ENCODE measurements around the gene NOX3. TPM values are rescaled to one million over a fixed set of nuclear protein-coding genes. Genes with fewer than 3 reads are reported as not detected.
A peak's percentile ranks its signal among the peaks of the same experiment; 100 is the strongest.

NOX3 gene
- total RNA-seq, 2 experiments from 2014 or later, result not detected

DNA sequence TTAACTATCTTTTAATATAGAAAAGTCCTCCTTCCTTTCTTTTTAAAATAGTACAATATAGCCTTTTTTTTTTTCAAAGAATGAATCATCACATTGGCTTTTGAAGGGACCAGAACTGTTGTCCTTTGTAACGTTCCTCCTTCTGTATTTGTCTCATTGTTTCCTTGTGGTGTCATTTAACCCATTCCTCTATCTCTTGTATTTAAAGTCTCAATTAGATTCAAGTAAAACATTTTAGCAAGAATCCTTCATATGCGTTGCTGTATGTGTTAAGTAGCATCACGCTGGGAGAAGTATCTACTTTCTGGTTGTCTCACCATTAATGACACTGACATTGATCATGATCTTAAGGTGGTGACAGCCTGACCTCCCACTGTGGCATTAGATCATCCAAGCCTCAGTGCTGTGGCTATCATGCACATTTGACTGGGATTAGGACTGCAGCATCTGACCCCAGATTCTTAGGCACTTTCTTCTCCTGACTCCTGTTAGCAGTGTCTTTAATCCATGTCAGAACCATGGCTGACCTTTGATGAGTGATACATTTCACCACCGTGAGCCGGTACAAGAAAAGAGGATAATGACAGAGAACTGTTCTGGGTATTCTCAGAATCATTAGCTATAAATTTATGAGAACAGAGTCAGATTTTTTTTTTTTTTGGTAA, 73.8 kb downstream of the NOX3 start:
- Mint-ChIP-seq H3K36me3 (ENCODE audit: low read depth) (no peaks in the 10 kb centered on the region), H3K27me3 (no peaks in the 10 kb centered on the region), H3K27ac (no peak overlapping the region), H3K4me3 (no peak overlapping the region), H3K9me3 (no peaks in the 10 kb centered on the region), H3K4me1 (ENCODE audit: low read depth) (peaks cover 11% of the 10 kb centered on the region)
- DNase-seq, result no peak
- intact Hi-C loops (cut with micrococcal nuclease), result no loop called here
- POLR2A ChIA-PET, result no interaction called here
- CTCF ChIA-PET, result interaction anchor here (0.9 kb wide), 1 partner anchor 43 kb away, joined by 3 read pairs; no protein-coding TSS in a partner anchor
- peak; percentile 49 for ATAC-seq
- no peak for TF ChIP-seq CTCF (IDR thresholded peaks at IDR 0.05)

DNA sequence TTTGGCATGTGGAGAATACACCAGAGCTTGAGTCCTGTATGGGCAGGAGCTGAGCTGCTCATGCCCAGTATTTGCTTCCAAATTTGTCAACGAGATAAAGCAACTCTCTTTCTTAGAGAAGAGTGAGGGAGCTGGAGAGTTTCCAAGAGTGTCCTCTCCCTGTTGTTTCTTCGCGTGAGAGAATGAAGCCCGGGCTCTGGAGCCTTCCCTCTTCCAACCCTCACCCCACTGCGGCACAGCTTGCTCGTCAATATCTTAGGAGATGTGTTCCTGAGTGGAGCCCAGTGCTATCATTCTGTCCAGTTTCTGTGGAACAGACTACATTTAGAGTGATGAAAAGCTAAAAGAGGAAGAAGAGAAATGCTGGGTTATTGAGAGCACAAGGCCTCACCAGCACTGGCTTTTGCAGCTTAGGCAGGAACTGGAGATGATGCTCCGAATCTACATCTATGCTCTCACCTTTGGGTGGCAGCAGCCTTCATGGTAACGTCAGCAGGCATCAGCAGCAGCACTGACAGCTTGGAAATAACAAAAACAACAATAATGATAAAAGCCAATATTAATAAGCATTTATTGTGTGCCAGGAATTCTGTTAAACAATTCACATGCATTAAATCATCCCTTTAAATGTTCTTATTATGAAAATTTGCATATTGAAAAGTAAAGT, 74.8 kb downstream of the NOX3 start:
- peaks cover 11% of the 10 kb centered on the region for H3K4me1 Mint-ChIP-seq (ENCODE audit: low read depth)
- intact Hi-C loops (cut with micrococcal nuclease), result no loop called here
- CTCF ChIA-PET, result interaction anchor here (1.5 kb wide), 1 partner anchor 12 kb away, joined by 3 read pairs; no protein-coding TSS in a partner anchor
- no peak overlapping the region for H3K4me3 Mint-ChIP-seq
- no peak overlapping the region for H3K27ac Mint-ChIP-seq
- TF ChIP-seq CTCF (IDR thresholded peaks at IDR 0.05), result no peak
- POLR2A ChIA-PET, result no interaction called here
- ATAC-seq (no peak), DNase-seq (no peak)
- H3K36me3 Mint-ChIP-seq (ENCODE audit: low read depth), result no peaks in the 10 kb centered on the region
- no peaks in the 10 kb centered on the region for H3K27me3 Mint-ChIP-seq
- H3K9me3 Mint-ChIP-seq, result no peaks in the 10 kb centered on the region

DNA sequence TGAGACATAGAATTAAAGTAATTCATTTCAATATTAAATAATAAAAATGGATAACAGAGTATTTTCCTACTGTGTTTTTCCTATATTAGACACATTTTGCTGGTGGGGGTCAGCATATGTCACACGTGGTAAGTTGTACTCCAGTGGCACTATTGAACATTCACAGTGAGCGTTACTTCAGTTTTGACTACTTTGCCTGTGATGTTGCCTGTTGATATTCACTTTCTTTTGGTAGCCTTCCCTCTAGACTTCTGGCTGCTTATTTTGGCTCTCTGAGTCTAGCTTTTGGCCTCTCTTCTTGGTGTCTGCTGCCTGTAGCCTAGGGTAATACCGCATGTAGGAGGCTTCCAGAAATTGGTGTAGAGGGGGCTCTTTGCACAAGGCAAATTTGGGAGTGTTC, 76.9 kb downstream of the NOX3 start:
- H3K27me3 Mint-ChIP-seq, result no peaks in the 10 kb centered on the region
- H3K36me3 Mint-ChIP-seq (ENCODE audit: low read depth), result no peaks in the 10 kb centered on the region
- H3K4me1 Mint-ChIP-seq (ENCODE audit: low read depth), result peaks cover 11% of the 10 kb centered on the region
- ATAC-seq (peak; percentile 17), DNase-seq (no peak)
- no peaks in the 10 kb centered on the region for H3K9me3 Mint-ChIP-seq
- H3K4me3 Mint-ChIP-seq, result no peak overlapping the region
- H3K27ac Mint-ChIP-seq, result no peak overlapping the region
- ChIA-PET CTCF (no interaction called here), POLR2A (no interaction called here)
- intact Hi-C loops (cut with micrococcal nuclease), result no loop called here
- TF ChIP-seq CTCF (IDR thresholded peaks at IDR 0.05), result no peak

- no peak for ATAC-seq
- POLR2A ChIA-PET, result no interaction called here
- CTCF ChIA-PET, result no interaction called here
- no peaks in the 10 kb centered on the region for H3K9me3 Mint-ChIP-seq
- no peak overlapping the region for H3K27ac Mint-ChIP-seq
- no peak for TF ChIP-seq CTCF (IDR thresholded peaks at IDR 0.05)
- H3K4me1 Mint-ChIP-seq (ENCODE audit: low read depth), result peaks cover 11% of the 10 kb centered on the region
- H3K36me3 Mint-ChIP-seq (ENCODE audit: low read depth), result no peaks in the 10 kb centered on the region
- no peaks in the 10 kb centered on the region for H3K27me3 Mint-ChIP-seq
- intact Hi-C loops (cut with micrococcal nuclease), result no loop called here
- H3K4me3 Mint-ChIP-seq, result no peak overlapping the region
- no peak for DNase-seq
Observed at GRCh38 chr6:155378276-155378675, 77.4 kb downstream of the NOX3 start.

- H3K4me3 Mint-ChIP-seq, result no peak overlapping the region
- peaks cover 11% of the 10 kb centered on the region for H3K4me1 Mint-ChIP-seq (ENCODE audit: low read depth)
- H3K36me3 Mint-ChIP-seq (ENCODE audit: low read depth), result no peaks in the 10 kb centered on the region
- no peak for TF ChIP-seq CTCF (IDR thresholded peaks at IDR 0.05)
- intact Hi-C loops (cut with micrococcal nuclease), result no loop called here
- ChIA-PET CTCF (no interaction called here), POLR2A (no interaction called here)
- peaks cover 2% of the 10 kb centered on the region for H3K27me3 Mint-ChIP-seq
- H3K27ac Mint-ChIP-seq, result no peak overlapping the region
- DNase-seq (no peak), ATAC-seq (no peak)
- H3K9me3 Mint-ChIP-seq, result no peaks in the 10 kb centered on the region
Observed at GRCh38 chr6:155377061-155377460, 78.6 kb downstream of the NOX3 start.

All from activated CD8-positive, alpha-beta T cell treated with anti-CD3 and anti-CD28 coated beads for 36 hours (primary cell).